ENCODE results near the gene AARS2.

Gene AARS2

DNA sequence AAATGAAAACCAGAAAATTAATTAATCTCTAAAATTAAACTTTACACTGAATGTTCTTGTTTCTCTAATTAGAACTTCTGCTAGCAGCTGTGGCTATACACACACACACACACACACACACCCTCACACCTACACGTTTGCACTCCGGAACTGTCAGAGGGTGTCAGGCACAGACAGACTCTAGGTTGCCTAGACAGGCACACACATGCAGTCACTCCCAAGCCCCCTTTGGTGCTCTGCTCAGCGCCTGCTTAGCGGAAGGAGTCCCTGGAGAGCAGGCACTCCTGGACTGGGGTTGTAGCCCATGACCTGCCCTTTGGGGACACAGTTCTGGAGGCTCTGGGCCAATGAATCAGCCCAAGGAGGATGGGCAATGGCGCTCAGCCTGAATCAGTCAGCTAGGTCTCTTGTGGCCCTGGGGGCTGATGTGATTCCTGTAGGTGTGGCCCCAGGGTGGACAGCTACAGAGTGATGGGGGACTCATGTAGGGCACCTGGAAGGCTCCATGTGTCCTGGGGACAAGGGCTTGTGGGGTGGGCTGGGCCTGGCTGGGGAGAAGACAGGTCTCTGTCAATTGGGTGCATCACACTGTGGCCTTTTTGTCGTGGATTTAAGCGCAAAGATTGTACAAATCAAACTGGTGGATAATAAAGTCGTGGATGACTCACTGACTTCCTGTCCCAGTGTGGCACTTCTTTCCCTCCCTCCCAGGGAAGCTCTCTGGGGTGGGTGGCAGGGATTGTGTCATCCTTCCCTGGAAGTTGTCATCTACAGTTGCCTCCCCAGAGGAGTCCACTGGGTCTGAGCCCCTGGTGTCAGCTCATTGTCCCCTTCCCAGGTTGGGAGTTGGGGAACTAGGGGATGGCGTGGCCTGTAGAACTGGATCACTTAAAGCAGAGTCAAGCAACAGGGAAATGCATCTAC, 34.1 kb downstream of the AARS2 start:
- no peak for TF ChIP-seq CTCF (IDR thresholded peaks at IDR 0.05; ENCODE audit: unreplicated experiment in 3 of 3)
- H3K9me3 Mint-ChIP-seq, result no peaks in the 10 kb centered on the region
- no peak overlapping the region for H3K27ac Mint-ChIP-seq
- H3K36me3 Mint-ChIP-seq (ENCODE audit: low read depth), result no peaks in the 10 kb centered on the region
- H3K4me1 Mint-ChIP-seq, result no peaks in the 10 kb centered on the region
- no peak overlapping the region for H3K4me3 Mint-ChIP-seq
- peaks cover 48% of the 10 kb centered on the region for H3K27me3 Mint-ChIP-seq (ENCODE audit: low read depth)

GRCh38 chr6:44278315-44278714, 34.8 kb downstream of the AARS2 start:
- no peaks in the 10 kb centered on the region for H3K9me3 Mint-ChIP-seq
- H3K4me1 Mint-ChIP-seq, result no peaks in the 10 kb centered on the region
- no peaks in the 10 kb centered on the region for H3K36me3 Mint-ChIP-seq (ENCODE audit: low read depth)
- TF ChIP-seq CTCF (IDR thresholded peaks at IDR 0.05; ENCODE audit: unreplicated experiment in 3 of 3), result no peak
- H3K4me3 Mint-ChIP-seq, result no peak overlapping the region
- peaks cover 46% of the 10 kb centered on the region for H3K27me3 Mint-ChIP-seq (ENCODE audit: low read depth)
- H3K27ac Mint-ChIP-seq, result no peak overlapping the region

DNA sequence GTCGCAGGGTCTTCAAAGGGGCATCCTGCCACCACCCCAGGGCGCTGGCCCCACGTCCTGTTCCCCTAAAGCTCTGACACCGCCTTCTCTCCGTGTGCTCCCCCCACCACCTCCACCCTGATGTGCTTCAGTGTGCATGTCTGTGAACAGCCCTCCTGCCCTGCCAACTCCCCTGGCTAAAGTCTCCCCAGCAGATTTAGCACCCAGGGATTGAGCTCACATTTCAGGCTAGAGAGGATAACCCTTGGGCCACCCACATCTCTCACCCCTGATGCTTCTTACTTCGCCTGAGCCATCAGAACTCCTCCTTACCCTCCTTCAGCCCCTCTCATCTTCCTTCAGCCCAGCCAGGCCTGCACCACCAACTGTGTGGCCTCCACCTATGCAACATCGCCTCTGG, 35.4 kb downstream of the AARS2 start:
- no peaks in the 10 kb centered on the region for H3K4me1 Mint-ChIP-seq
- H3K9me3 Mint-ChIP-seq, result no peaks in the 10 kb centered on the region
- no peak overlapping the region for H3K27ac Mint-ChIP-seq
- H3K27me3 Mint-ChIP-seq (ENCODE audit: low read depth), result peaks cover 46% of the 10 kb centered on the region
- no peaks in the 10 kb centered on the region for H3K36me3 Mint-ChIP-seq (ENCODE audit: low read depth)
- H3K4me3 Mint-ChIP-seq, result no peak overlapping the region
- TF ChIP-seq CTCF (IDR thresholded peaks at IDR 0.05; ENCODE audit: unreplicated experiment in 3 of 3), result no peak

GRCh38 chr6:44276667-44277640, 36.2 kb downstream of the AARS2 start:
- Mint-ChIP-seq H3K36me3 (ENCODE audit: low read depth) (no peaks in the 10 kb centered on the region), H3K27me3 (ENCODE audit: low read depth) (peaks cover 51% of the 10 kb centered on the region), H3K27ac (no peak overlapping the region), H3K9me3 (no peaks in the 10 kb centered on the region), H3K4me1 (no peaks in the 10 kb centered on the region), H3K4me3 (no peak overlapping the region)
- TF ChIP-seq CTCF (IDR thresholded peaks at IDR 0.05; ENCODE audit: unreplicated experiment in 3 of 3), result no peak

DNA sequence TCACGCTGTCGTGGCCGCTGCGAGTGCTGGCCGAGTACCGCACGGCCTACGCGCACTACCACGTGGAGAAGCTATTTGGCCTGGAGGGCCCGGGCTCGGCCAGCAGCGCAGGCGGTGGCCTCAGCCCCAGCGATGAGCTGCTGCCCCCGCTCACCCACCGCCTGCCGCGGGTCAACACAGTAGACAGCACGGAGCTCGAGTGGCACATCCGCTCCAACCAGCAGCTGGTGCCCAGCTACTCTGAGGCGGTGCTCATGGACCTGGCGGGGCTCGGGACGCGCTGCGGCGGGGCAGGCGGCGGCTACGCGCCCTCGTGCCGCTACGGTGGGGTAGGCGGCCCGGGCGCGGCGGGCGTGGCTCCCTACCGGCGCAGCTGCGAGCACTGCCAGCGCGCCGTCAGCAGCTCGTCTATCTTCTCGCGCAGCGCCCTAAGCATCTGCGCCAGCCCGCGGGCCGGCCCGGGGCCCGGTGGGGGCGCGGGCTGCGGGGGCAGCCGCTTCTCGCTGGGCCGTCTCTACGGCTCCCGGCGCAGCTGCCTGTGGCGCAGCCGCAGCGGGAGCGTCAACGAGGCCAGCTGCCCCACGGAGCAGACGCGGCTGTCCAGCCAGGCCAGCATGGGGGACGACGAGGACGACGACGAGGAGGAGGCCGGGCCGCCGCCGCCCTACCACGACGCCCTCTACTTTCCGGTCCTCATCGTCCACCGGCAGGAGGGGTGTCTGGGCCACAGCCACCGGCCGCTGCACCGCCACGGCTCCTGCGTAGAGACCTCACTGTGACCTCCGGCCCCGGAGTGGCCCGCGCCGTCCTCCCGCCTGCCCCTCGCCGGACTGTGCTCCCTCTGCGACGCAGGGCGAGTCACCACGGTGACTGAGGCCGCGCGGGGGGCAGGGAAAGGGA, 37.1 kb downstream of the AARS2 start:
- Mint-ChIP-seq H3K27ac (no peak overlapping the region), H3K4me1 (no peaks in the 10 kb centered on the region), H3K9me3 (no peaks in the 10 kb centered on the region), H3K36me3 (ENCODE audit: low read depth) (no peaks in the 10 kb centered on the region), H3K4me3 (no peak overlapping the region), H3K27me3 (ENCODE audit: low read depth) (peaks cover 60% of the 10 kb centered on the region)
- no peak for TF ChIP-seq CTCF (IDR thresholded peaks at IDR 0.05; ENCODE audit: unreplicated experiment in 3 of 3)
